ENCODE data around the gene PPM1K.

GRCh38 chr4:88296413-88297211, 12.3 kb upstream of the PPM1K start:
- TF ChIP-seq CTCF (IDR thresholded peaks at IDR 0.05) (no peak), EZH2 (IDR thresholded peaks at IDR 0.05; ENCODE audit: borderline replicate concordance, insufficient read depth, low read depth, low read length, poor library complexity, severe bottlenecking) (no peak)

Measured in B cell (primary cell).